SKM-1 treated with dmso at 0.1 percent for 144 hours (cell line): ENCODE measurements around the gene ENTPD8.

Experiments
- DNase-seq: peaks from one replicate; lab custom pipeline; 2025; ENCODE audit not compliant: unreplicated experiment; lab: John Stamatoyannopoulos, UW

ENTPD8 gene

GRCh38 chr9:137448602-137448962 is 7.4 kb upstream of the ENTPD8 start:
- no peak for DNase-seq

- DNase-seq = no peak
These were observed 6.8 kb upstream of the ENTPD8 start for GRCh38 chr9:137447722-137448601.

GRCh38 chr9:137446851-137447471 is 5.8 kb upstream of the ENTPD8 start:
- DNase-seq = peak; percentile 48

- no peak for DNase-seq
These were observed 4.8 kb upstream of the ENTPD8 start for GRCh38 chr9:137445930-137446431.

GRCh38 chr9:137445275-137445807 is 4.2 kb upstream of the ENTPD8 start:
- DNase-seq = peak; percentile 19

- DNase-seq = no peak
These were observed 3.1 kb upstream of the ENTPD8 start for GRCh38 chr9:137444106-137444790.

- no peak for DNase-seq
These were observed 771 bp upstream of the ENTPD8 start for GRCh38 chr9:137441935-137442321.

- no peak for DNase-seq
These were observed 1.9 kb downstream of the ENTPD8 start for GRCh38 chr9:137439158-137439714.

GRCh38 chr9:137438591-137439157 is 2.5 kb downstream of the ENTPD8 start:
- DNase-seq = no peak

- DNase-seq = no peak
These were observed 3.2 kb downstream of the ENTPD8 start for GRCh38 chr9:137437691-137438590.

GRCh38 chr9:137436761-137437600 is 4.2 kb downstream of the ENTPD8 start:
- no peak for DNase-seq

GRCh38 chr9:137435980-137436760 is 5.0 kb downstream of the ENTPD8 start:
- no peak for DNase-seq

GRCh38 chr9:137435381-137435891 is 5.7 kb downstream of the ENTPD8 start:
- no peak for DNase-seq

GRCh38 chr9:137434498-137435380 is 6.4 kb downstream of the ENTPD8 start:
- no peak for DNase-seq

- DNase-seq = no peak
These were observed 7.2 kb downstream of the ENTPD8 start for GRCh38 chr9:137433916-137434431.

- no peak for DNase-seq
These were observed 7.7 kb downstream of the ENTPD8 start for GRCh38 chr9:137433349-137433915.
